Adrenal gland (tissue), 5 donors: ENCODE measurements around the gene CD8B2.
"Not testable (repeated sequence)": the region's sequence is repeated elsewhere in the genome, so short reads cannot be mapped to it uniquely, and the experiment has no call there.

Source experiments
- CTCF ChIP-seq, 6 experiments: fragments of 450-650 bp in 4 of 6; fragments of 200-600 bp in 2 of 6; sonication (generic) in 1 of 6; IDR thresholded peaks; 1 replicate in 5 of 6; 2 replicates in 1 of 6; pipeline versions ENCODE4 v1.5.1 to v1.8.0; 2016 to 2021; ENCODE audit warnings: antibody characterized with exemption in 6 of 6, mild to moderate bottlenecking in 2 of 6, moderate library complexity in 1 of 6
- POLR2A ChIP-seq, 2 donors: fragments of 450-650 bp; IDR thresholded peaks; one replicate each; pipeline ENCODE4 v1.6.1; 2017; ENCODE audit warnings: antibody characterized with exemption in 2 of 2, mild to moderate bottlenecking in 2 of 2, moderate library complexity in 1 of 2
- donor health status: DM: no; HTN: no; CAD: no.

GRCh38 chr2:106514827-106515226 is 27.7 kb downstream of the CD8B2 start:
- not testable (repeated sequence) for TF ChIP-seq CTCF, POLR2A (IDR thresholded peaks at IDR 0.05)
